Prostate gland (tissue), 2 donors: ENCODE results near the gene HOXA4. TPM values are rescaled to one million over a fixed set of nuclear protein-coding genes. Genes with fewer than 3 reads are reported as not detected.

ENCODE experiments used
- DNase-seq: peaks from one replicate; pipeline ENCODE4 v3.0.0-alpha.2; 2019; ENCODE audit warnings: low spot score
- H3K27ac ChIP-seq, 2 donors: fragments of 200-600 bp; sonication (generic); 2 replicates each; pipeline ENCODE4 v1.5.1; 2017 to 2019
- H3K27me3 ChIP-seq: fragments of 200-600 bp; sonication (generic); replicated peaks from 2 replicates; pipeline ENCODE4 v1.5.1; 2019; ENCODE audit not compliant: insufficient read depth
- H3K36me3 ChIP-seq, 2 donors: fragments of 200-600 bp; sonication (generic); 1 replicate in 1 of 2; 2 replicates in 1 of 2; pipeline versions ENCODE4 v1.5.1 to v1.8.1; 2017 to 2019
- H3K4me1 ChIP-seq: fragments of 200-600 bp; sonication (generic); replicated peaks from 2 replicates; pipeline ENCODE4 v1.5.1; 2019
- H3K4me3 ChIP-seq, 2 donors: fragments of 200-600 bp; sonication (generic); 2 replicates each; pipeline ENCODE4 v1.5.1; 2017 to 2019
- H3K9me3 ChIP-seq: fragments of 200-600 bp; sonication (generic); 2 replicates; pipeline ENCODE4 v1.5.1; 2017
- POLR2A ChIP-seq: fragments of 450-650 bp; IDR thresholded peaks from one replicate; pipeline ENCODE4 v1.6.1; 2016; ENCODE audit warnings: antibody characterized with exemption, mild to moderate bottlenecking
- POLR2AphosphoS5 ChIP-seq: sonication (generic); formaldehyde crosslinking; IDR thresholded peaks from one replicate; pipeline ENCODE4 v1.6.1; 2017; ENCODE audit warnings: antibody characterized with exemption
- WGBS: methylation state at CpG from one replicate; pipeline ENCODE4 v1.1.5; 2018; 5-methylcytosine and 5-hydroxymethylcytosine counted together
- intact Hi-C: fragments of 100-400 bp; cut with DNase I; formaldehyde crosslinking; loops from one replicate; pipeline ENCODE4 v1.14.2; 2022
- total RNA-seq, 2 donors: library from RNA; depleted of rRNA; stranded (reverse); fragments of >200 nt; gene quantifications; one replicate each; pipeline ENCODE4 v1.1.0, GENCODE V29; 2016
- TF ChIP-seq, protein P1 (sequence below), 4 experiments: fragments of 200-600 bp in 2 of 4; fragments of 450-650 bp in 2 of 4; sonication (generic) in 2 of 4; IDR thresholded peaks; 1 replicate in 3 of 4; 2 replicates in 1 of 4; pipeline ENCODE4 v1.5.1; 2016 to 2019; ENCODE audit warnings: antibody characterized with exemption in 4 of 4, mild to moderate bottlenecking in 2 of 4, moderate library complexity in 2 of 4

The HOXA4 gene
- total RNA-seq, 2 donors from 2014 or later = 1.4 to 1.8 TPM

GRCh38 chr7:27165996-27166530 is 35.5 kb upstream of the HOXA4 start:
- no peaks in the 10 kb centered on the region for H3K27me3 ChIP-seq
- no peaks in the 10 kb centered on the region for H3K36me3 ChIP-seq
- peak; percentile 13 for TF ChIP-seq POLR2A
- TF ChIP-seq POLR2AphosphoS5 = no peak
- TF ChIP-seq, protein P1, sequence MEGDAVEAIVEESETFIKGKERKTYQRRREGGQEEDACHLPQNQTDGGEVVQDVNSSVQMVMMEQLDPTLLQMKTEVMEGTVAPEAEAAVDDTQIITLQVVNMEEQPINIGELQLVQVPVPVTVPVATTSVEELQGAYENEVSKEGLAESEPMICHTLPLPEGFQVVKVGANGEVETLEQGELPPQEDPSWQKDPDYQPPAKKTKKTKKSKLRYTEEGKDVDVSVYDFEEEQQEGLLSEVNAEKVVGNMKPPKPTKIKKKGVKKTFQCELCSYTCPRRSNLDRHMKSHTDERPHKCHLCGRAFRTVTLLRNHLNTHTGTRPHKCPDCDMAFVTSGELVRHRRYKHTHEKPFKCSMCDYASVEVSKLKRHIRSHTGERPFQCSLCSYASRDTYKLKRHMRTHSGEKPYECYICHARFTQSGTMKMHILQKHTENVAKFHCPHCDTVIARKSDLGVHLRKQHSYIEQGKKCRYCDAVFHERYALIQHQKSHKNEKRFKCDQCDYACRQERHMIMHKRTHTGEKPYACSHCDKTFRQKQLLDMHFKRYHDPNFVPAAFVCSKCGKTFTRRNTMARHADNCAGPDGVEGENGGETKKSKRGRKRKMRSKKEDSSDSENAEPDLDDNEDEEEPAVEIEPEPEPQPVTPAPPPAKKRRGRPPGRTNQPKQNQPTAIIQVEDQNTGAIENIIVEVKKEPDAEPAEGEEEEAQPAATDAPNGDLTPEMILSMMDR (IDR thresholded peaks at IDR 0.05) = peak in 1 of 4 experiments; percentile 9
- 4% methylated on average over 27 of the region's 46 CpGs for WGBS
- DNase-seq = peak; percentile 81
- no peaks in the 10 kb centered on the region for H3K4me1 ChIP-seq
- intact Hi-C loops = loop anchor here (5.0 kb wide), 1 partner anchor 964 kb away; the partner anchor contains the start of genes CBX3 and HNRNPA2B1
- H3K4me3 ChIP-seq = peak overlapping the region; percentile 61 to 80
- peak overlapping the region; percentile 96 for H3K27ac ChIP-seq
- H3K9me3 ChIP-seq = no peaks in the 10 kb centered on the region

- Histone ChIP-seq H3K27me3 (no peaks in the 10 kb centered on the region), H3K27ac (peak within 1 kb of the TSS; percentile 96), H3K4me1 (no peaks in the 10 kb centered on the region), H3K4me3 (peak within 1 kb of the TSS; percentile 61 to 80), H3K9me3 (no peaks in the 10 kb centered on the region), H3K36me3 (no peaks in the 10 kb centered on the region)
- DNase-seq = peak; percentile 96
- intact Hi-C loops = loop anchor here (5.0 kb wide), 1 partner anchor 963 kb away; the partner anchor contains the start of genes CBX3 and HNRNPA2B1
- TF ChIP-seq POLR2A (peak; percentile 88), POLR2AphosphoS5 (peak; percentile 88)
- TF ChIP-seq, protein P1 (IDR thresholded peaks at IDR 0.05) = peak in 3 of 4 experiments; percentile 14 to 45 (median 24)
- WGBS = under 1% methylated on average over 79 of the region's 82 CpGs
Measured at GRCh38 chr7:27165089-27165995, 34.8 kb upstream of the HOXA4 start, which contains the start of gene HOXA9. TSS of gene HOXA9 (minus strand) at chr7:27165537. CDS start at chr7:27165457, 80 bp downstream.

- intact Hi-C loops = loop anchor here (5.0 kb wide), 1 partner anchor 962 kb away; the partner anchor contains the start of genes CBX3 and HNRNPA2B1
- TF ChIP-seq POLR2AphosphoS5 (peak; percentile 14), POLR2A (no peak)
- TF ChIP-seq, protein P1 (IDR thresholded peaks at IDR 0.05) = peak in 2 of 4 experiments; percentile 8 to 25
- H3K4me3 ChIP-seq = peak overlapping the region; percentile 61 to 80
- no peaks in the 10 kb centered on the region for H3K36me3 ChIP-seq
- peak overlapping the region; percentile 96 for H3K27ac ChIP-seq
- H3K27me3 ChIP-seq = no peaks in the 10 kb centered on the region
- peak; percentile 58 for DNase-seq
- H3K4me1 ChIP-seq = no peaks in the 10 kb centered on the region
- 4% methylated on average over 47 of the region's 47 CpGs for WGBS
- H3K9me3 ChIP-seq = no peaks in the 10 kb centered on the region
Measured at GRCh38 chr7:27164367-27165088, 34.0 kb upstream of the HOXA4 start.

- H3K27ac ChIP-seq = peak overlapping the region; percentile 96
- peak overlapping the region; percentile 61 to 80 for H3K4me3 ChIP-seq
- no peaks in the 10 kb centered on the region for H3K4me1 ChIP-seq
- no peaks in the 10 kb centered on the region for H3K36me3 ChIP-seq
- no peak for DNase-seq
- TF ChIP-seq, protein P1 (IDR thresholded peaks at IDR 0.05) = no peak
- TF ChIP-seq POLR2AphosphoS5 (no peak), POLR2A (no peak)
- intact Hi-C loops = no loop called here
- WGBS = 13% methylated on average over 12 of the region's 12 CpGs
- no peaks in the 10 kb centered on the region for H3K9me3 ChIP-seq
- H3K27me3 ChIP-seq = no peaks in the 10 kb centered on the region
Measured at GRCh38 chr7:27164045-27164366, 33.4 kb upstream of the HOXA4 start.
